HG02763 (cell line): ENCODE data around the gene OCA2.
"Not testable (repeated sequence)": the region's sequence is repeated elsewhere in the genome, so short reads cannot be mapped to it uniquely, and the experiment has no call there.

Experiments
- ATAC-seq: cut with Tn5 transposase; IDR thresholded peaks from one replicate; pipeline ENCODE4 v1.9.1; 2021; ENCODE audit warnings: mild to moderate bottlenecking, moderate library complexity; ENCODE audit not compliant: unreplicated experiment

OCA2 gene

GRCh38 chr15:28098766-28099554 lies at the start of gene OCA2:
OCA2 (minus strand) TSS chr15:28099315; CDS start chr15:28081874, 17,441 bp downstream.
- no peak for ATAC-seq

- ATAC-seq: no peak
Observed at GRCh38 chr15:28147801-28148200, 48.7 kb upstream of the OCA2 start.

GRCh38 chr15:28145419-28145818 lies 46.3 kb upstream of the OCA2 start:
- ATAC-seq: not testable (repeated sequence)

- ATAC-seq: no peak
Observed at GRCh38 chr15:28140062-28140461, 40.9 kb upstream of the OCA2 start.

- ATAC-seq: not testable (repeated sequence)
Observed at GRCh38 chr15:28137408-28138039, 38.4 kb upstream of the OCA2 start.

GRCh38 chr15:28136236-28136904 lies 37.3 kb upstream of the OCA2 start:
- ATAC-seq: peak; percentile 97

DNA sequence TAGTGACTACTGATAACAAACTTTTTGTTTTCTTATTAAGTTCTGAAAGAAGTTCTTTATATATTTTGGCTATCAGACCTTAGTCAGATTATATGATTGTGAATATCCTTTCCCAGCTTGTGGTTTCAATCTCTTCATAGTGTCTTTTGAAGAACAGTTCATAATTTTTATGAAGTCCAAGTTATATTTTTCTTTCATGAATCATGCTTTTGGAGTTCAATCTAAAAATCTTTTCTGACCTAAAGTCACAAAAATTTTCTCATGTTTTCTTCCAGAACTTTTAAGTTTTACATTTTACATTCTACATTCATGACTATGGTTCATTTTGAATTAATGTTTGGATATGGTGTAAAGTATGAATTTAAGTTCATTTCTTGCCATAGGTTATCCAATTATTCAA lies 34.2 kb upstream of the OCA2 start:
- ATAC-seq: no peak

DNA sequence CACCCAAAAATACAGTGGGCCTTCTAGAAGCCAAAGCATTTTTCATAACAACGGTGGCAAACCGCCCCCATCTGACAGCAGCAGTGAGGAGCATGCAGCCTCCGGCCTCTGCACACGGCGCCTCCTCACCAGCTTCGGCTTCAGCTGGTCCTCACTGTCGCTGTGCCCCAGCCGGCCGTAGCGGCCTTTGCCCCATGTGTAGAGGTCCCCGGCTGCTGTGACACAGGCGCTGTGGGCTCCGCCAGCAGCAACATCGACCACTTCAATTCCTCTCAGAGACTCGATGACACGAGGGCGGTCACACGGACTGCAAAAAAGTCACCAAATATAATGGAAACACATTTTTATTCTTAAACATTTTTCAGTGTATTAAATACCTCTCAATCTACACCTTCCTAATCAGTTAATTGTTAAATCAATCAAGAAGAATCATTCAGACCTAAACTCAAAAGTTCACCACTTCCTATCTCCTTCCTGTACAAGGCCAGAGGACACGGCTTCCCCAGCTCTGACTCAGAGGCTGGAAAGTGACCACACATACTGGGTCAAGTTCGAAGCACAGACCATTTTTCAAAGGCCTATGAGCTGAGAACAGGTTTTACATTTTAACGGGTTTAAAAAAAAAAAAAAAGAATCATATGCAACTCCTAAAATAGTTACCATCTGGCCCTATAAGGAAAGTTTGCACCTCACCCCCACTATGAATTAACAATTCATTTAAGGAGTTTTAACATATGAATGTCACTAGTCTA lies 33.6 kb upstream of the OCA2 start:
- no peak for ATAC-seq

- ATAC-seq: no peak
Observed at GRCh38 chr15:28131946-28132345, 32.8 kb upstream of the OCA2 start.

GRCh38 chr15:28131400-28131799 lies 32.3 kb upstream of the OCA2 start:
- ATAC-seq: no peak

GRCh38 chr15:28130651-28131050 lies 31.5 kb upstream of the OCA2 start:
- no peak for ATAC-seq

DNA sequence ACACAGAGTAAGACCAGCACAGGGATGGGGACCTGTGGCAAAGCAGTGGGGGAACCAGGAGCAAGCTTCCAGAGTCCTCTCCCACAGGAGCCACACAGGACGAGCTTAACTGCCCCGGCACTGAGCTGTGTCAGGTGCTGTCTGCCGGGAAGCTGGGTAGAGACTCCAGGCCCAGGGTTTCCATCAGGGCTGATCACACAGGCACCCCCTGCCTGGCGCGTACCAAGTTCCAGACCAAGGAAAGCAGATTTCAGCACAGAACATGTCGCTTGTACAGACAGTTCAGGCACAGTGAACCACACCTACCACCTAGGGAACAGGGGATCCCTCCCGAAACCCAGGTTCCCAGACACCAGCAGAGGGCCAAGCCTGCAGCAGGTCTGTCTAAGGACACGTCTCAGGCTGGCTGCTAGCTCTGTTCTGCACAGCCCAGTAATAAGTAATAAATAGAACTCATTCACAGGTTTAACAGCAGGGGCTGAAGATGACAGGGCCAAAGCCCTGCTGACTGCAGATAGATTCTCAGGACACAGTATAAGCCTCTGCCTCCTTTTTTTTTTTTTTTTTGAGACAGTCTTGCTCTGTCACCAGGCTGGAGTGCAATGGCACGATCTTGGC lies 30.2 kb upstream of the OCA2 start:
- ATAC-seq: no peak

GRCh38 chr15:28128031-28128430 lies 28.9 kb upstream of the OCA2 start:
- ATAC-seq: no peak

GRCh38 chr15:28127036-28127435 lies 27.9 kb upstream of the OCA2 start:
- ATAC-seq: no peak

- no peak for ATAC-seq
Observed at GRCh38 chr15:28125673-28126651, 26.8 kb upstream of the OCA2 start.

- no peak for ATAC-seq
Observed at GRCh38 chr15:28124841-28125240, 25.7 kb upstream of the OCA2 start.

GRCh38 chr15:28123408-28124023 lies 24.4 kb upstream of the OCA2 start:
- no peak for ATAC-seq

GRCh38 chr15:28122038-28122949 lies 23.2 kb upstream of the OCA2 start:
- no peak for ATAC-seq
